GM19438 (cell line): ENCODE measurements around the gene PPP1R9A.
"Not testable (repeated sequence)": the region's sequence is repeated elsewhere in the genome, so short reads cannot be mapped to it uniquely, and the experiment has no call there.

Experiments
- ATAC-seq: cut with Tn5 transposase; IDR thresholded peaks from one replicate; pipeline ENCODE4 v1.9.1; 2021; ENCODE audit warnings: low read depth; ENCODE audit not compliant: unreplicated experiment

The PPP1R9A gene

GRCh38 chr7:94972296-94972695 lies 64.9 kb downstream of the PPP1R9A start:
- ATAC-seq = no peak

DNA sequence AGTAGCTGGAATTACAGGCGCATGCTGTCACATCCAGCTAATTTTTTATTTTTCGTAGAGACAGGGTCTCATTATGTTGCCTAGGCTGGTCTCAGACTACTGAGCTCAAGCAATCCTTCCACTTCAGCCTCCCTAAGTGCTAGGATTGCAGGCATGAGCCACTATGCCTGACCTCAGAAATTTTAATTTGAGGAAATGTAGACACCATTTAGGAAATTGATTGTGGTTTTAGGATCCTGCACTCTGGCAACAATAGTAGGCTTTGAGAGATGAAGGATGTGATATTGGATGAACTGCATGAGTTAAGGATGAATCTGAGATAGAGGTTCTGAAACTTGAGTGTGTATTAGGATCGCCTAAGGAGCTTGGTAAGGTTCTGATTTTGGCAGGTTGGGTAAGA lies 66.5 kb downstream of the PPP1R9A start:
- ATAC-seq = no peak

GRCh38 chr7:94974423-94974822 lies 67.0 kb downstream of the PPP1R9A start:
- ATAC-seq = no peak

DNA sequence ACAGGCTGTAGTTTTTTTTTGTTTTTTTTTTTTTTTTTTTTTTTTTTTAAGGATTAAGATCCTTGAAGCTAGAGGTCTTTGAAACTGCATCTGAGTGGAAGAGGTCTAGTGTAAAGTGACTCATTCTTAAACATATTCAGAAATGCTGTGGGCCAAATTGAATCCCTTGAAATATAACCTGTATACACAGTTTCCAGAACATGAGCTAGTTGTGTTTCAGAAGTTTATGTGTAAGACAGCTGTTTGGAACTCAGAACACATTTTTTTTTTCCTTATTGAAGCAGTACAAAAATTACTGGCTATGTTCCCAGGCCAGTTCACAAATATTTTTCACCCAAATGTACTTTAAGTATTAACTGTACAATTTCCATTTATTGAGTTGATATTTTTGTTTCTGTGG lies 67.9 kb downstream of the PPP1R9A start:
- ATAC-seq = no peak

GRCh38 chr7:94980418-94981142 lies 73.2 kb downstream of the PPP1R9A start:
- no peak for ATAC-seq

DNA sequence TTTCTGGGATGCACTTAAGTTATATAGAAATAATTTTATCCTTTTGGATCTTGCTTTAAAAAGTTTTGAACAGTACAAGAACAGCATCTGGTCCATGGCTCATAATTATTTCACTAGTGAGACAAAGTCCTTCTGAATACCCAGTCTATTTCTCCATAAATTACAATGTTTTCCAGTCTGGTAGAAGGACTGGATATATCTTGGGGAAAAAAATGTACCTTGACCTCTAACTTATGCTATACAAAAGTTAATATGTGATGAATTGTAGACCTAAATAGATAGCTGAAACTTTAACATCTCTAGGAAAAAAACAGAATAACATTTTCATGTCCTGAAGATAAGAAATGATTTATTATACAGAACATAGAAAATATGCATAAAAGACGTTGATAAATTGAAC lies 88.5 kb downstream of the PPP1R9A start:
- no peak for ATAC-seq

DNA sequence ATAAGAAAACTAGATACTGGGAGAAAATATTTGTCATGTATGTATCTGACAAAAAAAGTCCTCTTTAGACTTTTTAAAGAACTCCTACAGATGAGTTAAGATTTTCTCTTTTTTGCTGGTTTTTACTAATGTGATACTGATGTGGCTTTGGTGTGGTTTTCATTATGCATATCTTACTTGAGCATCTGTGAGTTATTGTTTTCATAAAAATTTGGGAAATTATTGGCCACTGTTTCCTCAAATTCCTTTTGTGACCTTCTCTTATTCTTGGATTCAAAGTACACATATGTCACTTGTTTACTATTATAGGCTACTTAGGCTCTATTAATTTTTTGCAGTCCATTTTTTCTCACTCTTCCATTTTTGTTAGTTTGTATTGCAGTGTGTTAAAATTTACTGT lies 89.0 kb downstream of the PPP1R9A start:
- no peak for ATAC-seq

DNA sequence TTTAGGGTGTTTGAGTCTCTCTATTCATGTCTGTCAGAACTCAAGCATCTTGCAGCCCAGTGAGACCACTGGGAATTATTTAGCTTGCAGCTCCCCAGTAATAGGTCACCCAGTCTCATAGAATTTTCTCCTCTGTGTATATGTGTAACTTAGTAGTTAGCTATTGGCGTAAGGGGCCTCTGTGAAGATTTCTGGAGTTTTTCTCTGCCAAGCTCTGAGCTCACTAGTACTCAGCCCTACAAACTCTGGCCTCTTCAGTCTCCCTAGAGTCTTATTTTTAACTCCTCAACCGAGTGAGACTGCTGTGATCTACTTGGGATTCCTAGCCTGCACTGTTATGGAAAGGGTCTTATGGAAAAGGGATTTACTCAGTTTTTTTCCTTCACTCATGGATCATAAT lies 90.2 kb downstream of the PPP1R9A start:
- no peak for ATAC-seq

DNA sequence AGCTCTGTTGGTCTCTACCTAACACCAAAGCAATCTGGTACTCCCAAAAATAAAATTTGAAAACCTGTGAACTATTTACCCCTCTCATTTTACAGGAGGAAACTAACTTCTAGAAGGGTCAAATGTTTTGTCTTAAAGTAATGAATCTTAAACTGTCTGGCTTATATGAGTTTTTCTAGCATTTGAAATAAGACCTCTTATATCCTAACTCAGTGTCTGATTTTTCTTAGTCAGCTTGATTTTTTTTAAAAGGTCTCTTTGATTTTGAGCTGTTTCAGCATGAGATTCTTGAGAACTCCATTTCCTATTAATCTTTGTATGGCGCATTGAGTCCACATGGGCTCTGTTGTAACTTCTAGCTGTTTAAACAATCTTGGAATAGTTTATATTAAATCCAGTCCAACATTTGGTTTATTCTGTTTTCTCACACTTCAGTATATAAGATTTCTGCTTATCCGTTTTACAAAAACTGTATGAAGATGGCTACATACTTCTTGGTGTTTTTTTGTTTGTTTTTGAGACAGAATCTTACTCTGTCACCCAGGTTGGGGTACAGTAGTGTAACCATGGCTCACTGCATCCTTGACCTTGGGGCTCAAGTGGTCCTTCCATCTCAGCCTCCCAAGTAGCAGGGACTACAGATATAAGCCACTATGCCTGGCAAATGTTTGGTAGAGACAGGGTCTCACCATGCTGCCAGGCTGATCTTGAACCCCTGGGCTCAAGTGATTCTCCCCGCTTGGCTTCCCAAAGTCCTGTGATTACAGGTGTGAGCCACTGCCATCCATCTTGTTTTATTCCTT lies 91.1 kb downstream of the PPP1R9A start:
- ATAC-seq = no peak

DNA sequence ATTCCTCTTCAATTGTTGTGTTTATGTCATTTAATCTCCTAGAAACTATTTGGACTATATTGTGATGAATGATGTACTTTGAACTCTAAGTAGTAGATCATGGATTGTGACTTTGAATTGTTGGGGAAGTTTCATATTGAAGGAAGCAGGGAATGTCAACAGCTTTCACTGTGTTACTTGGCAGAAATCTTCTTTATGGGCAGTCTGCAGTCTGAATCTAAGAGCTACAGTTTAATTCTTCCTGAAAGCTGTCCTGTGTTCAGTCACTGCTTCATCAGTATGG lies 91.6 kb downstream of the PPP1R9A start:
- no peak for ATAC-seq

DNA sequence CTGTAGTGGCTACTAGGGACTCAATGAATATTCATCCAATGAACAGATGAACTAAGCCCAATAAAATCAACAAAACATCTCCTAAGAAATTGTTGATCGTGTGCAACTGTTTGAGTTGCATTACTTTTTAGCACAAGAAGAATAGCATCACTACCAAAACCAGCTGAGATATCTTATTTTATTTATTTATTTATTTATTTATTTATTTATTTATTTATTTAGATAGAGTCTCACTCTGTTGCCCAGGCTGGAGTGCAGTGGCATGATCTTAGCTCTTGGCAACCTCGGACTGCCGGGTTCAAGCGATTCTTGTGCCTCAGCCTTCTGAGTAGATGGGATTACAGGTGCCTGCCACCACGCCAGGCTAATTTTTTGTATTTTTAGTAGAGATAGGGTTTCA lies 92.2 kb downstream of the PPP1R9A start:
- not testable (repeated sequence) for ATAC-seq

DNA sequence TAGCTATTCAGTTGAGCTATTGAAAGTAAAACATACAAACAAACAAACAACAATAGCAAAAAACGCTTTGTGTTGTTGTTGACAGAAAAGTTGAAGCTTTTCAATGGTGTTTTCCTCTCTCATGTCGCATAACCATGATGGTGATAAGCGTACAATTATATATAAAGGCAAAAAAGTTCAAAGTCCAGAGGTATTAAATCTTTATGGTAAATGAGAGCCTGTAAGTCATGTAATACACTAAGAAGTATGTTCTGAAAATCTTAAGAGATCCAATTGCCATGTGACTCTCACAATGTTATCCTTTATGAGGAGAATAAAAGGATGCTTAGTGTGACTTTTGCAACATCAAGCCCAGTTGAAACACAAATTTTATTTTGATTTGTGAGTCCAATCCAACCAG lies 93.9 kb downstream of the PPP1R9A start:
- ATAC-seq = no peak

DNA sequence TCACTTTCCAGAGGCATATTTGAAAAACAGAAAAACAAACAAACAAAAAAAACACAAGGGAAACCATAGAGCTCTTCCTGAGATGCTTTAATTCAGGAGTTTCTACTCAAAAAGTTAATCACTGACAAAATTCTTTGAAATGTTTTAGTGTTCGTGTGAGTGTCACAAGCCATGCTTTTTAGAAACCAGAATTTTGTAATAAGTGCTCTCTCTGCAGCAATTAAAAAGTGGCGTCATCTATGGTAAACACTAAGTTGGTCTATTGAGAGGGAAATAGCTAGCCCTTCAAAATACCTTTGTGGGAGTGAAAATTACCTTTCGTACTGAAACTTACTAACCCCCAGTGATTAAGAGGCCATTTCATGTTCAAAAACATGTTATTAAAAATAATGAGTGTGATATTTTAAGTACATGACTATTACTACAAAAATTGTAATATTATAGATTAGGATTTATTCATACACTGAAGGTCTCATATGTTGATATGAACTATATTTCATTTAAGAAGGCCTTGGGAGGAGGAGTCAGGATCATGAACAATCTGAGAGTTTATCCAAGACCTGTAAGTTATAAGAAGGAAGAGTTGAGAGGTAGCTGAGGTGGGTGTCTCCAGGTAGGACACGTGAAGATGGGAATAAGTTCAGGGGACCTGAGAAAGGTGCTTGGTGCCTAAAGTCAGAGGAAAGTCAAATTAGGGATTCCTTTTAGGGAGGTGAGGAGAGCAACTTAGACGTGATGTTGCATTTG lies 94.6 kb downstream of the PPP1R9A start:
- no peak for ATAC-seq

DNA sequence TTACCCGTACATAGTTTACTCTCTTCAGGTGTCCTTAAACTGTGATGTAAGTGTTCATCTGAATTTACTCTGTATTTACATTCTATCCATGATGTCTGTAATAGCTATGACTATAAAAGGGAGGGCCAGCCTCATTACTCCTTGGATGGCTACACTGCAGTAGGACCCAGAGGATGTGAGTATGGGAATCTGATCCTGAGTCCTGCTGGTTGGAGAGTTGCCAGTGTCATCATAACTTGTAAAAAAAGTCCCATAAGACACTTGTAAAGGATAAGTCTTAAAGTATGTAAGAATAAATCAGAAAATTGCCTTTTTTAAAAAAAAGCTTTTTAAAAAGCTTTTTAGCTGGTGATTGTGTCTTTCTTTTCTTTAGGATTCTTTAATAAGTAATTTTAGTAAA lies 95.4 kb downstream of the PPP1R9A start:
- no peak for ATAC-seq

GRCh38 chr7:95004618-95005247 lies 97.3 kb downstream of the PPP1R9A start:
- no peak for ATAC-seq

DNA sequence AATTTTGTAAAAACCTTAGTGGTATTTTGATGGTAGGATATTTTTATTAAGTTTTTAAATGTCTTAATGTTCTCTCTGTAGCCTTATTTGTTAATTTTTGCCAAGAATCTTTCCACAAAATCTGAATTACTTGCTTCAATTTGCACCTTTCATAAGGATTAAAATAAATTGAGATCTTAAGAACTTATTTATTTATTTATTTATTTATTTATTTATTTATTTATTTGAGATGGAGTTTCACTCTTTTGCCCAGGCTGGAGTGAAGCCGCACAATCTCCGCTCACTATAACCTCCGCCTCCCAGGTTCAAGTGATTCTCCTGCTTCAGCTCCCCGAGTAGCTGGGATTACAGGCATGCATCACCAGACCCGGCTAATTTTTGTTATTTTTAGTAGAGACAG lies 98.6 kb downstream of the PPP1R9A start:
- no peak for ATAC-seq

DNA sequence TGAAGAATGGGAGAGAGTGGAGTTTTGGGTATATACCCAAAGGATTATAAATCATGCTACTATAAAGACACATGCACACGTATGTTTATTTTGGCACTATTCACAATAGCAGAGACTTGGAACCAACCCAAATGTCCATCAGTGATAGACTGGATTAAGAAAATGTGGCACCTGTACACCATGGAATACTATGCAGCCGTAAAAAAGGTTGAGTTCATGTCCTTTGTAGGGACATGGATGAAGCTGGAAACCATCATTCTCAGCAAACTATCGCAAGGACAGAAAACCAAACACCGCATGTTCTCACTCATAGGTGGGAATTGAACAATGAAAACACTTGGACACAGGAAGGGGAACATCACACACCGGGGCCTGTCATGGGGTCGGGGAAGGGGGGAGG lies 101.4 kb downstream of the PPP1R9A start:
- ATAC-seq = not testable (repeated sequence)

GRCh38 chr7:95011146-95011928 lies 103.9 kb downstream of the PPP1R9A start:
- ATAC-seq = no peak

DNA sequence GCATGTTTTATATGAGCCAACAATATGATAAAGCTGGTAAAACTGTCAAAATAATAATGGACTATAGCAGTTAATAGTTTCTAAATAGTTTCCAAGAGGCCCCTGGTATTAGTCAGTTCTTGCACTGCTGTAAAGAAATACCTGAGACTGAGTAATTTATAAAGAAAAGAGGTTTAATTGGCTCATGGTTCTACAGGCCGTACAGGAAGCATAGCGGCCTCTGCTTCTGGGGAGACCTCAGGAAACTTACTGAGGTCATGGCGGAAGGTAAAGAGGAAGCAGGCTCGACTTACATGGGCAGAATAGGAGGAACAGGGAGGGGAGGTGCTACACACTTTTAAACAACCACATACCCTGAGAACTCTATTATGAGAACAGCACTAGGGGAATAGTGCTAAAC lies 104.6 kb downstream of the PPP1R9A start:
- no peak for ATAC-seq

DNA sequence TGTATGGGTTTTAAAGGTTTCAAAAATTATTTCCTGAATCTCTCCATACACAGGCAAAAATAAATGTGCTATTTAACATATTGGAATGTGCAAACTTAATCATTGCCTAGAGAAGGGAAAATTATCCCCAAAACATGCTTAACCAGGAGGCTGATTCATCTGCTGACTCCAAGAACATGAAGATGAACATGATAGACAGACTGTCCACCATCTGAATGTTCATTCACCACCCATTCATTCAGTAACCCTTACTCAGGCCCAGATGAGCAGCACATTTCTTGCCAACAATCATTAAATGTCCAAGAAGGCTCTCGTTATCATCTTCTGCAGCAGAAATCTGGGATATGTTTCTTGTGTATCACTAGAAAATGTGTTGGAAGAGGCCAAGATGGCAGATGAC lies 110.6 kb downstream of the PPP1R9A start:
- no peak for ATAC-seq
